Astrocyte of the spinal cord (primary cell): Measurements from ENCODE around the gene RAP1GDS1.

Source experiments
- DNase-seq: peaks from one replicate; pipeline ENCODE4 v3.0.0; 2011; ENCODE audit warnings: low read depth, low spot score
- H3K4me3 ChIP-seq: 2 replicates; pipeline ENCODE4 v1.5.1; 2011; ENCODE audit warnings: low read depth, mild to moderate bottlenecking, low read length, moderate library complexity
- in situ Hi-C: cut with HindIII; loops from 2 replicates; pipeline ENCODE4 v1.10.0; 2017; ENCODE audit warnings: low sequenced_read_pairs
- TF ChIP-seq, protein P1 (sequence below): IDR thresholded peaks from 2 replicates; pipeline ENCODE4 v1.5.1; 2012; ENCODE audit warnings: low read depth, mild to moderate bottlenecking, low read length, inconsistent platforms

Gene RAP1GDS1

DNA sequence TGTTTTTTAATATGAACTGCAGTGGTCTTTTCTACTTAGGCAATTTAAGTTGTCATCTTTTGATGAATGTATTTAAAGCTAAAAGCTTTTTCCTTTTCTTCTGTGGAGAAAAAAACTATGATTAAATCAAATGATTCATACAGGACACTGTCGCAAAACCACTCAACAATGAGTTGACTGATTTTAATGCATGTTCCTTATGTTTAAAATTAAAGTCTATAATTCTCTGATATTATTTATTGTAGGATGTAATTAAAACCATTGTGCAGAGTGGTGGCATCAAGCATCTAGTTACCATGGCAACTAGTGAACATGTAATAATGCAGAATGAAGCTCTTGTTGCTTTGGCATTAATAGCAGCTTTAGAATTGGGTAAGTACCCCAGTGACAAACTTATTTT, 172.5 kb downstream of the RAP1GDS1 start:
- TF ChIP-seq, protein P1, sequence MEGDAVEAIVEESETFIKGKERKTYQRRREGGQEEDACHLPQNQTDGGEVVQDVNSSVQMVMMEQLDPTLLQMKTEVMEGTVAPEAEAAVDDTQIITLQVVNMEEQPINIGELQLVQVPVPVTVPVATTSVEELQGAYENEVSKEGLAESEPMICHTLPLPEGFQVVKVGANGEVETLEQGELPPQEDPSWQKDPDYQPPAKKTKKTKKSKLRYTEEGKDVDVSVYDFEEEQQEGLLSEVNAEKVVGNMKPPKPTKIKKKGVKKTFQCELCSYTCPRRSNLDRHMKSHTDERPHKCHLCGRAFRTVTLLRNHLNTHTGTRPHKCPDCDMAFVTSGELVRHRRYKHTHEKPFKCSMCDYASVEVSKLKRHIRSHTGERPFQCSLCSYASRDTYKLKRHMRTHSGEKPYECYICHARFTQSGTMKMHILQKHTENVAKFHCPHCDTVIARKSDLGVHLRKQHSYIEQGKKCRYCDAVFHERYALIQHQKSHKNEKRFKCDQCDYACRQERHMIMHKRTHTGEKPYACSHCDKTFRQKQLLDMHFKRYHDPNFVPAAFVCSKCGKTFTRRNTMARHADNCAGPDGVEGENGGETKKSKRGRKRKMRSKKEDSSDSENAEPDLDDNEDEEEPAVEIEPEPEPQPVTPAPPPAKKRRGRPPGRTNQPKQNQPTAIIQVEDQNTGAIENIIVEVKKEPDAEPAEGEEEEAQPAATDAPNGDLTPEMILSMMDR = no peak
- no peak overlapping the region for H3K4me3 ChIP-seq
- in situ Hi-C loops = no loop called here
- no peak for DNase-seq

DNA sequence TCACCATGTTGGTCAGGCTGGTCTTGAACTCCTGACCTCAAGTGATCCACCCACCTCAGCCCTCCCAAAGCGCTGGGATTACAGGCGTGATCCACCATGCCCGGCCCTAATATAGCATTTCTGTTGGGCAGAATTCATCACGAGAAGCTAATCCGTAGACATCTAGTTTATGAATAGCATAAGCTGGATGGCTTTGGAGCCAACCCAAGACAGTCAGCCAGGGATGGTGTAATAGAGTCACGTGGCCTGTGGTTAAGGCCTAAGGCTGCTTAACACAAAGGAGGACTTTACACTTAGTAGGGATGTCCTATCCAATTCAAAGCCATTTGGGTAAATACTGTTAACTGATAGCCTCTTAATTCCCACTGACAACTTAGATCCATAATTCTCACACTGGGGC, 173.6 kb downstream of the RAP1GDS1 start:
- in situ Hi-C loops = no loop called here

DNA sequence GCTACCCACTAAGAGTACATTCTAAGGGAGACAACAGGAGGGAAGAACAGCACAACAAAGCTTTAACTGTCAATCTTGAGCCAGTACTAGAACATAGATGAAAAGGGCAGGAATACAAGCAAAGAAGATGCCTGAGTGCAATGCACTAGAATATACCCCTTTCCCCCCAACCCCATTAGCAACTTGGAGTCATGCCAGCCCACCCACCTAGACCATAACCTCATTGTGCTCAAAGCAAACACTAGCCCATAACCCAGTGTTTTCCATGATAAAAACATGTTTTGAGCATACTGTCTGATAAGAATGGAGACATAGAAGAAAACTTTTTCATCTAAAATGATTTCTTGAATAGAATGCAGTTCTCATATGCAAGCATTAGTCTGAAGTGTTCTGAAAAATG, 183.2 kb downstream of the RAP1GDS1 start:
- in situ Hi-C loops = no loop called here
- TF ChIP-seq, protein P1 = no peak
- DNase-seq = no peak

More for the DNA sequence above, 173.6 kb downstream of the RAP1GDS1 start:
- TF ChIP-seq, protein P1 = no peak
- DNase-seq = no peak
- no peak overlapping the region for H3K4me3 ChIP-seq

DNA sequence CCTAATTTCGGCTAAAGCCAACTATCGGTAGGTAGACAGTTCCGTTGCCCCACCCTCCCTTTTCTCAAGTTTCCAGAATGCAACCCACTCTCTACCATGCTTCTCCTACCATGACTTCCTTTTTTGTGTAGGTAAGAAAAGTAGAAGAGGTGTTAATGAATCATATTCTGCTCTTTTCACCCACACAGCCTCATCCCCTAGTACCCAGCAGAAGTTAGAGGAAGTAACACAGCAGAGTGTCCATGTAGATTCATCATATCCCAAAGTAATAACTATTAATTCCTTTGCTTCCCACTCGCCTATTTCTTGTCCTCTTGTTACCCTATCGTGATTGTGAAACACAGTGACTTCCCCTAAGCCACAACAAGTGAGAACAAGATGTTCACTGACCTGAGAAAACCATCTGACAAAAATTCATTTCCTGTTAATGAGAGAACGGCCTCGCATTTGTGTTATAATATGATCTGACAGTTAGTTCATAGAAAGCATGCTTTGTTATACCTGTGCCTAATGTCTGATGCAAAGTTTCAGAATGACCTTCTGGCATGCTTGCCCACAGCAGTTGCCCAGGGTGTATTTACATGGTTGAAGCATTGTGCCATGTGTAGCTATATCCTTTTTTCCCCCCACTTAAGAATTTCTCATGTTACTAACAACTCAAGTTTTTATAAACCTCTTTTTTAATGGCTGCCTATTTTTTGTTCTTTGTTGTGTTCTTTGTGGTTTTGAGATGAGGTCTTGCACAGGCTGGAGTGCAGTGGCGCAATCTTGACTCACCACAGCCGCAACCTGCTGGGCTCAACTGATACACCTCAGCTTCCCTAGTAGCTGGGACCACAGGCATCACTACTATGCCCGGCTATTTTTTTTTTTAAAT, 185.6 kb downstream of the RAP1GDS1 start:
- DNase-seq = peak; percentile 92
- TF ChIP-seq, protein P1 = no peak
- in situ Hi-C loops = no loop called here
- no peak overlapping the region for H3K4me3 ChIP-seq

More for the DNA sequence above, 183.2 kb downstream of the RAP1GDS1 start:
- no peak overlapping the region for H3K4me3 ChIP-seq

DNA sequence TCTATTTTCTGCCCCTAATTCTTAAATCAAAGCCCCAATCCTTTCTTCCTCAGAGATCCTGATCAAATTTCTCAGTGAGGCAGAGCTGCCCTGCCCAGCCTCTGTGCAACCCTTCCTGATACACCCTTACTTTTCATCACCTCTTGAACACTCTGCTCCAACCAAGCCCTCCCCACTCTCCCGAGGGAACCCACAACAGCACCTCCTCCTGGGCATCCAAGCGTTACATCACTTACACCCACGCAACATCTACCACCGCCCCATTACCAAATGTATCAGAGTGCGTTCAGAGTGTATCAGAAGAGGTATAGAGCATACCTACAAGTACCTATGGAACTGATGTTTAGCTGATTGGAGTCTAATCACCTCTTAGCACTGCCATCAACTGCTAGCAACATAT, 186.5 kb downstream of the RAP1GDS1 start:
- TF ChIP-seq, protein P1 = no peak
- no peak overlapping the region for H3K4me3 ChIP-seq
- no peak for DNase-seq
- in situ Hi-C loops = no loop called here

DNA sequence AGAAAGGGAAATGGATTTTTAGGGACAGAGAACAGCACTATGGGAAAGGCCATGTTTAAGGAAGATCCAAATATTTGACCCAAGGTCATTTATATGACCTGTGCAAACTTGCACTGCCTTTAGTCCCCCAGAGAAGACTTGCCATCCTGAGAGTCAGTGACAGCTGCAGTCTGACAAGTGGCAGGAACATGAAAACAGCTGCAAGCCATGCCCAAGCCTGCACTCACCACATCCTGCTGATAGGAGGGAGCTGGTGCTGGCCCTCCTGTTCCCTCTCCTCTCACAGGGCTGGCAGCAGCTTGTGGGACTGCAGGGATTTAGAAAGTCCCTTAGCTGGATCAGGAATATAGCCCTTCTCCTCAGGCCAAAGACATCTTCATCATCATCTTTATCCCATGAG, 187.7 kb downstream of the RAP1GDS1 start:
- H3K4me3 ChIP-seq = no peak overlapping the region
- in situ Hi-C loops = no loop called here
- no peak for DNase-seq
- TF ChIP-seq, protein P1 = no peak
